H9 (cell line): ENCODE data around the gene MARK2. TPM values are rescaled to one million over a fixed set of nuclear protein-coding genes. Genes with fewer than 3 reads are reported as not detected.
A peak's percentile ranks its signal among the peaks of the same experiment; 100 is the strongest.

Experiments used
- DNase-seq: peaks from one replicate; pipeline ENCODE4 v3.0.0-alpha.2; 2017
- H2AFZ ChIP-seq: one replicate; pipeline ENCODE4 v1.6.1; 2013; ENCODE audit warnings: mild to moderate bottlenecking, low read length, control low read depth, moderate library complexity
- H2AK5ac ChIP-seq: 2 replicates; pipeline ENCODE4 v1.6.1; 2013; ENCODE audit warnings: low read length, control low read depth, mixed read lengths; ENCODE audit not compliant: insufficient read length
- H2BK120ac ChIP-seq: one replicate; pipeline ENCODE4 v1.6.1; 2013; ENCODE audit warnings: low read depth, mild to moderate bottlenecking, low read length, control low read depth, inconsistent platforms; ENCODE audit not compliant: poor library complexity, severe bottlenecking
- H2BK12ac ChIP-seq: 2 replicates; pipeline ENCODE4 v1.6.1; 2013; ENCODE audit warnings: low read length, control low read depth, mixed read lengths, low read depth; ENCODE audit not compliant: insufficient read length
- H2BK15ac ChIP-seq: 2 replicates; pipeline ENCODE4 v1.6.1; 2013; ENCODE audit warnings: low read depth, low read length, control low read depth
- H2BK20ac ChIP-seq: one replicate; pipeline ENCODE4 v1.6.1; 2013; ENCODE audit warnings: low read depth, mild to moderate bottlenecking, low read length, control low read depth, inconsistent platforms; ENCODE audit not compliant: poor library complexity, severe bottlenecking
- H2BK5ac ChIP-seq: 2 replicates; pipeline ENCODE4 v1.6.1; 2013; ENCODE audit warnings: low read length, control low read depth, mixed read lengths; ENCODE audit not compliant: insufficient read length
- H3K14ac ChIP-seq: 2 replicates; pipeline ENCODE4 v1.6.1; 2013; ENCODE audit warnings: low read length, control low read depth; ENCODE audit not compliant: insufficient read depth
- H3K18ac ChIP-seq: 2 replicates; pipeline ENCODE4 v1.6.1; 2013; ENCODE audit warnings: low read depth, mild to moderate bottlenecking, mixed read lengths, low read length, control low read depth; ENCODE audit not compliant: insufficient read length
- H3K23ac ChIP-seq: 2 replicates; pipeline ENCODE4 v1.6.1; 2013; ENCODE audit warnings: low read length, control low read depth, mixed read lengths, low read depth; ENCODE audit not compliant: insufficient read length
- H3K23me2 ChIP-seq: 2 replicates; pipeline ENCODE4 v1.6.1; 2013; ENCODE audit warnings: low read depth, mild to moderate bottlenecking, mixed read lengths, low read length, control low read depth; ENCODE audit not compliant: insufficient read length, poor library complexity, severe bottlenecking
- H3K27ac ChIP-seq: 2 replicates; pipeline ENCODE4 v1.5.1; 2013; ENCODE audit warnings: low read length, control low read depth, mixed read lengths, low read depth; ENCODE audit not compliant: insufficient read length
- H3K27me3 ChIP-seq: 2 replicates; pipeline ENCODE4 v1.6.1; 2013; ENCODE audit warnings: low read length, control low read depth, inconsistent platforms; ENCODE audit not compliant: insufficient read depth
- H3K4ac ChIP-seq: 2 replicates; pipeline ENCODE4 v1.6.1; 2013; ENCODE audit warnings: low read depth, mild to moderate bottlenecking, control low read depth, inconsistent platforms, low read length, moderate library complexity
- H3K4me1 ChIP-seq: 2 replicates; pipeline ENCODE4 v1.6.1; 2013; ENCODE audit warnings: low read length, control low read depth, inconsistent platforms; ENCODE audit not compliant: insufficient read depth
- H3K4me2 ChIP-seq: 2 replicates; pipeline ENCODE4 v1.6.1; 2013; ENCODE audit warnings: low read length, control low read depth, mixed read lengths; ENCODE audit not compliant: insufficient read length, insufficient read depth
- H3K56ac ChIP-seq: 2 replicates; pipeline ENCODE4 v1.6.1; 2013; ENCODE audit warnings: low read depth, mild to moderate bottlenecking, mixed read lengths, low read length, control low read depth; ENCODE audit not compliant: insufficient read length
- H3K79me1 ChIP-seq: 2 replicates; pipeline ENCODE4 v1.6.1; 2013; ENCODE audit warnings: low read depth, mild to moderate bottlenecking, moderate library complexity, low read length, control low read depth, inconsistent platforms; ENCODE audit not compliant: insufficient read depth, poor library complexity, severe bottlenecking
- H3K79me2 ChIP-seq: 2 replicates; pipeline ENCODE4 v1.6.1; 2013; ENCODE audit warnings: low read length, control low read depth, inconsistent platforms; ENCODE audit not compliant: insufficient read depth
- H3K9ac ChIP-seq: 2 replicates; pipeline ENCODE4 v1.6.1; 2013; ENCODE audit warnings: low read length, control low read depth, mixed read lengths; ENCODE audit not compliant: insufficient read length; ENCODE audit errors: extremely low read depth
- H3K9me3 ChIP-seq: one replicate; pipeline ENCODE4 v1.6.1; 2013; ENCODE audit warnings: low read depth, low read length, inconsistent platforms; ENCODE audit not compliant: control insufficient read depth
- H3T11ph ChIP-seq: one replicate; pipeline ENCODE4 v1.6.1; 2013; ENCODE audit warnings: mild to moderate bottlenecking, low read length, control low read depth, inconsistent platforms
- H4K20me1 ChIP-seq: one replicate; pipeline ENCODE4 v1.6.1; 2013; ENCODE audit not compliant: control insufficient read depth, insufficient read length, insufficient read depth
- H4K5ac ChIP-seq: 2 replicates; pipeline ENCODE4 v1.6.1; 2013; ENCODE audit warnings: low read depth, mild to moderate bottlenecking, mixed read lengths, low read length, control low read depth; ENCODE audit not compliant: insufficient read length
- H4K8ac ChIP-seq: replicated peaks from 2 replicates; pipeline ENCODE4 v1.6.1; 2013; ENCODE audit warnings: low read length, control low read depth, mixed read lengths, low read depth; ENCODE audit not compliant: insufficient read length
- H4K91ac ChIP-seq: 2 replicates; pipeline ENCODE4 v1.6.1; 2013; ENCODE audit warnings: low read depth, mild to moderate bottlenecking, moderate library complexity, mixed read lengths, low read length, control low read depth; ENCODE audit not compliant: insufficient read length
- H3K27ac Mint-ChIP-seq, 3 experiments: 2 replicates in 2 of 3; 3 replicates in 1 of 3; pipeline ENCODE4 v1.8.0; 2020 to 2021; ENCODE audit warnings: mixed read lengths in 3 of 3, mild to moderate bottlenecking in 1 of 3, moderate library complexity in 1 of 3
- H3K27me3 Mint-ChIP-seq: 2 replicates; pipeline ENCODE4 v1.8.0; 2021; ENCODE audit warnings: low read depth, mild to moderate bottlenecking, moderate library complexity, mixed read lengths
- H3K36me3 Mint-ChIP-seq, 3 experiments: 2 replicates in 2 of 3; 3 replicates in 1 of 3; pipeline ENCODE4 v1.8.0; 2020 to 2021; ENCODE audit warnings: low read depth in 3 of 3, mixed read lengths in 3 of 3; ENCODE audit not compliant: insufficient read depth in 1 of 3
- H3K4me1 Mint-ChIP-seq, 2 experiments: 2 replicates each; pipeline ENCODE4 v1.8.0; 2020; ENCODE audit warnings: mixed read lengths in 2 of 2
- H3K4me3 Mint-ChIP-seq, 2 experiments: 2 replicates in 1 of 2; 3 replicates in 1 of 2; pipeline ENCODE4 v1.8.0; 2020 to 2021; ENCODE audit warnings: mild to moderate bottlenecking in 2 of 2, mixed read lengths in 2 of 2, moderate library complexity in 1 of 2
- H3K9me3 Mint-ChIP-seq, 2 experiments: 2 replicates in 1 of 2; 3 replicates in 1 of 2; pipeline ENCODE4 v1.8.0; 2020; ENCODE audit warnings: mild to moderate bottlenecking in 2 of 2, mixed read lengths in 2 of 2, moderate library complexity in 1 of 2
- WGBS: extraction: QIAGEN DNeasy Blood & Tissue Kit; methylation state at CpG from one replicate; pipeline ENCODE4 v1.1.7; 2013; ENCODE audit warnings: missing lambda C conversion rate, low lambda C conversion rate, mixed read lengths; ENCODE audit not compliant: insufficient read length; ENCODE audit errors: extremely low coverage; 5-methylcytosine and 5-hydroxymethylcytosine counted together
- total RNA-seq: library from RNA; stranded (reverse); gene quantifications from 2 replicates; pipeline ENCODE4 v1.2.1, GENCODE V29; 2021
- TF ChIP-seq, protein P1 (sequence below): fragments of 200-600 bp; sonication (generic); conservative IDR thresholded peaks from 3 replicates; pipeline ENCODE4 v1.8.0; 2021; ENCODE audit warnings: antibody characterized with exemption, mild to moderate bottlenecking

MARK2 gene
- total RNA-seq, 1 experiment from 2014 or later, result 45.7 TPM

DNA sequence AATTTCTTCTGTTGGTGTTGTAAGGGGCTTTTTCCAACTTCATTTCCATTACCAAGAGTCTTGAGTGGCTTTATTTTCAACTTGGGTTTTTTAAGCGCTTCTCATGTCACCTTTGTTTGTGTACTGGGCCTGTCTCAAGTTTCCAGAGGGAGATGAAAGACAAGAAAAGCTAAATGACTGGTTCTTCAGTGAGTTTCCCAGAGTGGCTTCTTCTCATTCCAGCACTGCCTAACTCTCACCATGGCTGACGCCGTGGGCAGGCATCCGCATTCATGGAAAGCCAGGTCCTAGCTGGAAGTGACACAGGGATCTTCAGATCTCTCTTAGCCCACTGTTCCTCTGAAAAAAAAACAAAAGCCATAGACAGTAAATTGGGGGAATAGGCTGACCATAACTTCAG lies 28.6 kb downstream of the MARK2 start:
- Histone ChIP-seq H2BK12ac (no peak overlapping the region), H3K79me1 (peaks cover 10% of the 10 kb centered on the region), H4K8ac (no peak overlapping the region), H3K18ac (no peak overlapping the region), H3K4ac (no peak overlapping the region), H2AK5ac (no peak overlapping the region), H3K23ac (no peak overlapping the region), H3K4me2 (no peak overlapping the region), H3K56ac (no peak overlapping the region), H3K14ac (no peak overlapping the region), H3K79me2 (peaks cover 15% of the 10 kb centered on the region; the same call in 1 of the 2 replicates), H3K27me3 (no peaks in the 10 kb centered on the region), H2BK15ac (no peak overlapping the region), H3K4me1 (peaks cover 12% of the 10 kb centered on the region; the same call in 1 of the 2 replicates), H3K9ac (no peak overlapping the region), H2BK5ac (no peak overlapping the region), H4K91ac (no peak overlapping the region), H4K20me1 (no peaks in the 10 kb centered on the region), H2AFZ (no peak overlapping the region), H2BK20ac (no peak overlapping the region), H3K27ac (no peak overlapping the region), H3K23me2 (no peaks in the 10 kb centered on the region), H3T11ph (no peak overlapping the region), H3K9me3 (no peaks in the 10 kb centered on the region), H4K5ac (no peak overlapping the region), H2BK120ac (no peak overlapping the region)
- WGBS, result no CpG with 5 or more reads among the region's 4 CpGs
- Mint-ChIP-seq H3K4me3 (no peak overlapping the region), H3K27me3 (no peaks in the 10 kb centered on the region), H3K36me3 (peaks cover under 1 to 10% (median 2%) of the 10 kb centered on the region in 3 experiments; a peak in 5 of 7 replicates), H3K4me1 (peaks cover 60 to 62% of the 10 kb centered on the region in 2 experiments), H3K9me3 (no peaks in the 10 kb centered on the region), H3K27ac (peak overlapping the region in 2 of 3 experiments; percentile 65 to 74; a peak in 2 of 7 replicates)
- no peak for DNase-seq
- TF ChIP-seq, protein P1, sequence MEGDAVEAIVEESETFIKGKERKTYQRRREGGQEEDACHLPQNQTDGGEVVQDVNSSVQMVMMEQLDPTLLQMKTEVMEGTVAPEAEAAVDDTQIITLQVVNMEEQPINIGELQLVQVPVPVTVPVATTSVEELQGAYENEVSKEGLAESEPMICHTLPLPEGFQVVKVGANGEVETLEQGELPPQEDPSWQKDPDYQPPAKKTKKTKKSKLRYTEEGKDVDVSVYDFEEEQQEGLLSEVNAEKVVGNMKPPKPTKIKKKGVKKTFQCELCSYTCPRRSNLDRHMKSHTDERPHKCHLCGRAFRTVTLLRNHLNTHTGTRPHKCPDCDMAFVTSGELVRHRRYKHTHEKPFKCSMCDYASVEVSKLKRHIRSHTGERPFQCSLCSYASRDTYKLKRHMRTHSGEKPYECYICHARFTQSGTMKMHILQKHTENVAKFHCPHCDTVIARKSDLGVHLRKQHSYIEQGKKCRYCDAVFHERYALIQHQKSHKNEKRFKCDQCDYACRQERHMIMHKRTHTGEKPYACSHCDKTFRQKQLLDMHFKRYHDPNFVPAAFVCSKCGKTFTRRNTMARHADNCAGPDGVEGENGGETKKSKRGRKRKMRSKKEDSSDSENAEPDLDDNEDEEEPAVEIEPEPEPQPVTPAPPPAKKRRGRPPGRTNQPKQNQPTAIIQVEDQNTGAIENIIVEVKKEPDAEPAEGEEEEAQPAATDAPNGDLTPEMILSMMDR, result no peak
